SK-N-SH (cell line): ENCODE results near the gene SPTB. TPM values are rescaled to one million over a fixed set of nuclear protein-coding genes. Genes with fewer than 3 reads are reported as not detected.

Experiments used
- CTCF ChIA-PET: fragments of 300-600, 350-600 bp; formaldehyde crosslinking; extraction: SDS; loops from one replicate; lab custom pipeline; 2021; lab: Yijun Ruan, JAX
- POLR2A ChIA-PET: fragments of 350-600 bp; sonication (Branson Sonifier 250); formaldehyde crosslinking; extraction: SDS; loops from one replicate; lab custom pipeline; 2020; ENCODE audit warnings: antibody characterized with exemption, inconsistent platforms; lab: Yijun Ruan, JAX
- DNase-seq: peaks from one replicate; pipeline ENCODE4 v3.0.0; 2012
- H2AFZ ChIP-seq: fragments of 200-600 bp; sonication (generic); 2 replicates; pipeline ENCODE4 v1.8.1; 2016; ENCODE audit warnings: antibody characterized with exemption, mild to moderate bottlenecking, low read depth
- H3F3A ChIP-seq: fragments of 200-600 bp; sonication (generic); replicated peaks from 2 replicates; pipeline ENCODE3; 2016; ENCODE audit warnings: antibody characterized with exemption, mild to moderate bottlenecking; ENCODE audit not compliant: insufficient read depth
- H3K27ac ChIP-seq, 2 experiments: fragments of 200-500 bp in 1 of 2; fragments of 200-600 bp in 1 of 2; sonication (Bioruptor generic) in 1 of 2; sonication (generic), shearing (Covaris generic) in 1 of 2; 2 replicates each; pipeline versions ENCODE4 v1.5.1 to v1.6.1; 2014 to 2016; ENCODE audit warnings: low read depth in 2 of 2, inconsistent platforms in 1 of 2, low read length in 1 of 2, mild to moderate bottlenecking in 1 of 2, mixed read lengths in 1 of 2
- H3K27me3 ChIP-seq: fragments of 200-600 bp; sonication (generic), shearing (Covaris generic); 2 replicates; pipeline ENCODE4 v1.6.1; 2016; ENCODE audit warnings: mixed run types; ENCODE audit not compliant: insufficient read depth
- H3K36me3 ChIP-seq, 2 experiments: fragments of 200-500 bp in 1 of 2; fragments of 200-600 bp in 1 of 2; sonication (Bioruptor generic) in 1 of 2; sonication (generic) in 1 of 2; replicated peaks in 1 of 2; 2 replicates each; pipeline versions ENCODE3 to v1.5.1; 2014 to 2016; ENCODE audit warnings: low read length in 1 of 2, mild to moderate bottlenecking in 1 of 2; ENCODE audit not compliant: insufficient read depth in 2 of 2, control insufficient read depth in 1 of 2
- H3K4me1 ChIP-seq, 2 experiments: fragments of 200-500 bp in 1 of 2; fragments of 200-600 bp in 1 of 2; sonication (Bioruptor generic) in 1 of 2; sonication (generic), shearing (Covaris generic) in 1 of 2; 2 replicates each; pipeline versions ENCODE4 v1.5.1 to v1.6.1; 2014 to 2016; ENCODE audit warnings: low read depth in 1 of 2, low read length in 1 of 2, mixed run types in 1 of 2; ENCODE audit not compliant: insufficient read depth in 2 of 2, control insufficient read depth in 1 of 2
- H3K4me2 ChIP-seq: fragments of 200-600 bp; sonication (generic), shearing (Covaris generic); 2 replicates; pipeline ENCODE4 v1.6.1; 2017; ENCODE audit warnings: mixed run types
- H3K4me3 ChIP-seq, 2 experiments: fragments of 200-500 bp in 1 of 2; fragments of 200-600 bp in 1 of 2; sonication (Bioruptor generic) in 1 of 2; sonication (generic), shearing (Covaris generic) in 1 of 2; 2 replicates each; pipeline versions ENCODE4 v1.5.1 to v1.8.1; 2014 to 2016; ENCODE audit warnings: low read depth in 2 of 2, inconsistent platforms in 1 of 2, low read length in 1 of 2, mild to moderate bottlenecking in 1 of 2, mixed read lengths in 1 of 2, moderate library complexity in 1 of 2
- H3K79me2 ChIP-seq: fragments of 200-600 bp; sonication (generic); 2 replicates; pipeline ENCODE4 v1.8.1; 2017; ENCODE audit warnings: mild to moderate bottlenecking; ENCODE audit not compliant: insufficient read depth
- H3K9ac ChIP-seq: fragments of 200-600 bp; sonication (generic); 2 replicates; pipeline ENCODE4 v1.6.1; 2017; ENCODE audit warnings: mixed run types
- H3K9me2 ChIP-seq: fragments of 200-600 bp; sonication (generic); 2 replicates; pipeline ENCODE4 v1.6.1; 2017; ENCODE audit warnings: mixed run types
- H3K9me3 ChIP-seq: fragments of 200-600 bp; sonication (generic); 2 replicates; pipeline ENCODE4 v1.6.1; 2017; ENCODE audit warnings: mixed run types, mild to moderate bottlenecking, moderate library complexity
- H4K20me1 ChIP-seq: fragments of 200-600 bp; sonication (generic); 2 replicates; pipeline ENCODE4 v1.6.1; 2017; ENCODE audit warnings: mild to moderate bottlenecking, mixed run types; ENCODE audit not compliant: insufficient read depth
- ELF1 ChIP-seq: IDR thresholded peaks from 2 replicates; pipeline ENCODE4 v1.4.0; 2012
- FOXJ3 ChIP-seq: sonication (generic); formaldehyde crosslinking; IDR thresholded peaks from 2 replicates; pipeline ENCODE4 v1.5.1; 2020; ENCODE audit warnings: mild to moderate bottlenecking, missing genetic modification reagents
- GATA2 ChIP-seq: sonication (generic); formaldehyde crosslinking; IDR thresholded peaks from 2 replicates; pipeline ENCODE4 v1.5.0; 2020; ENCODE audit warnings: mild to moderate bottlenecking, missing genetic modification reagents
- REST ChIP-seq: IDR thresholded peaks from 2 replicates; pipeline ENCODE4 v1.6.1; 2012; ENCODE audit warnings: mild to moderate bottlenecking, low read depth, low read length, moderate library complexity
- RXRA ChIP-seq: IDR thresholded peaks from 2 replicates; pipeline ENCODE4 v1.4.0; 2012; ENCODE audit warnings: low read depth, mild to moderate bottlenecking, borderline replicate concordance
- SIN3A ChIP-seq: IDR thresholded peaks from 2 replicates; pipeline ENCODE4 v1.6.1; 2012; ENCODE audit warnings: low read depth, mild to moderate bottlenecking, low read length, moderate library complexity, borderline replicate concordance
- TCF12 ChIP-seq: IDR thresholded peaks from 2 replicates; pipeline ENCODE4 v1.4.0; 2012
- TEAD4 ChIP-seq: IDR thresholded peaks from 2 replicates; pipeline ENCODE4 v1.4.0; 2012; ENCODE audit warnings: mild to moderate bottlenecking, borderline replicate concordance; ENCODE audit not compliant: insufficient read depth
- ZBTB33 ChIP-seq: IDR thresholded peaks from 2 replicates; pipeline ENCODE4 v1.4.0; 2012; ENCODE audit warnings: low read depth, borderline replicate concordance
- WGBS: methylation state at CpG from one replicate; pipeline ENCODE4 v1.1.6; 2017; ENCODE audit warnings: low lambda C conversion rate; 5-methylcytosine and 5-hydroxymethylcytosine counted together
- polyA plus RNA-seq, 3 experiments: library from polyadenylated mRNA; depleted of rRNA; stranded (reverse); fragments of >200 nt; gene quantifications; 2 replicates each; pipeline ENCODE4 v1.2.3, GENCODE V29; 2012
- TF ChIP-seq, protein P1 (sequence below): fragments of 150-350 bp; IDR thresholded peaks from 2 replicates; pipeline ENCODE4 v1.6.1; 2016; ENCODE audit warnings: mild to moderate bottlenecking, low read depth, low read length

SPTB gene
- polyA plus RNA-seq, 1 of the 3 experiments (the other 2 are of a cell fraction), result 0.15 TPM

GRCh38 chr14:64773577-64773976, 106.1 kb downstream of the SPTB start:
- DNase-seq, result no peak
- H3F3A ChIP-seq, result no peaks in the 10 kb centered on the region
- no peak overlapping the region for H3K9ac ChIP-seq
- H3K36me3 ChIP-seq, result peaks cover 0 to 5% of the 10 kb centered on the region in 2 experiments
- POLR2A ChIA-PET, result no interaction called here
- no peaks in the 10 kb centered on the region for H4K20me1 ChIP-seq
- TF ChIP-seq ELF1 (no peak), TCF12 (no peak), FOXJ3 (CRISPR knock-in tag) (no peak), REST (no peak)
- H3K4me3 ChIP-seq, result no peak overlapping the region
- H2AFZ ChIP-seq, result no peak overlapping the region
- no peaks in the 10 kb centered on the region for H3K27me3 ChIP-seq
- CTCF ChIA-PET, result interaction anchor here (1.0 to 4.4 kb wide), 5 partner anchors 9 to 118 kb away, joined by 5 to 23 read pairs (median 9); no protein-coding TSS in a partner anchor
- H3K4me2 ChIP-seq, result no peak overlapping the region
- H3K9me3 ChIP-seq, result no peaks in the 10 kb centered on the region
- H3K9me2 ChIP-seq, result no peaks in the 10 kb centered on the region
- WGBS, result 67% methylated on average over 3 of the region's 3 CpGs
- peaks cover 0 to 10% of the 10 kb centered on the region in 2 experiments; a peak in 1 of 4 replicates for H3K4me1 ChIP-seq
- no peaks in the 10 kb centered on the region for H3K79me2 ChIP-seq
- no peak overlapping the region for H3K27ac ChIP-seq

- no peaks in the 10 kb centered on the region for H3K9me3 ChIP-seq
- POLR2A ChIA-PET, result interaction anchor here (1.1 kb wide), 1 partner anchor 11 kb away, joined by 3 read pairs; no protein-coding TSS in a partner anchor
- no peak overlapping the region for H2AFZ ChIP-seq
- H3K4me2 ChIP-seq, result no peak overlapping the region
- no peak overlapping the region for H3K4me3 ChIP-seq
- WGBS, result 97% methylated on average over 18 of the region's 18 CpGs
- no peak overlapping the region for H3K27ac ChIP-seq
- CTCF ChIA-PET, result interaction anchor here (0.7 to 4.4 kb wide), 9 partner anchors 8 to 288 kb away, joined by 3 to 23 read pairs (median 7); no protein-coding TSS in a partner anchor
- H3K79me2 ChIP-seq, result no peaks in the 10 kb centered on the region
- TF ChIP-seq GATA2 (CRISPR knock-in tag) (no peak), RXRA (no peak), TEAD4 (no peak), REST (no peak), SIN3A (no peak), ZBTB33 (no peak)
- TF ChIP-seq, protein P1, sequence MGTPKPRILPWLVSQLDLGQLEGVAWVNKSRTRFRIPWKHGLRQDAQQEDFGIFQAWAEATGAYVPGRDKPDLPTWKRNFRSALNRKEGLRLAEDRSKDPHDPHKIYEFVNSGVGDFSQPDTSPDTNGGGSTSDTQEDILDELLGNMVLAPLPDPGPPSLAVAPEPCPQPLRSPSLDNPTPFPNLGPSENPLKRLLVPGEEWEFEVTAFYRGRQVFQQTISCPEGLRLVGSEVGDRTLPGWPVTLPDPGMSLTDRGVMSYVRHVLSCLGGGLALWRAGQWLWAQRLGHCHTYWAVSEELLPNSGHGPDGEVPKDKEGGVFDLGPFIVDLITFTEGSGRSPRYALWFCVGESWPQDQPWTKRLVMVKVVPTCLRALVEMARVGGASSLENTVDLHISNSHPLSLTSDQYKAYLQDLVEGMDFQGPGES, result no peak
- H3F3A ChIP-seq, result no peaks in the 10 kb centered on the region
- no peak overlapping the region for H3K9ac ChIP-seq
- H4K20me1 ChIP-seq, result no peaks in the 10 kb centered on the region
- H3K36me3 ChIP-seq, result peaks cover 0 to 5% of the 10 kb centered on the region in 2 experiments
- peaks cover 0 to 6% of the 10 kb centered on the region in 2 experiments; a peak in 1 of 4 replicates for H3K4me1 ChIP-seq
- no peaks in the 10 kb centered on the region for H3K9me2 ChIP-seq
- H3K27me3 ChIP-seq, result no peaks in the 10 kb centered on the region
- DNase-seq, result no peak
Observed at GRCh38 chr14:64773046-64773445, 106.7 kb downstream of the SPTB start.
